ENCODE measurements around the gene SLC35E1. TPM values are rescaled to one million over a fixed set of nuclear protein-coding genes. Genes with fewer than 3 reads are reported as not detected.
"Not testable (repeated sequence)": the region's sequence is repeated elsewhere in the genome, so short reads cannot be mapped to it uniquely, and the experiment has no call there.

SLC35E1 gene
- total RNA-seq, 1 donor from 2014 or later = 62.3 TPM

DNA sequence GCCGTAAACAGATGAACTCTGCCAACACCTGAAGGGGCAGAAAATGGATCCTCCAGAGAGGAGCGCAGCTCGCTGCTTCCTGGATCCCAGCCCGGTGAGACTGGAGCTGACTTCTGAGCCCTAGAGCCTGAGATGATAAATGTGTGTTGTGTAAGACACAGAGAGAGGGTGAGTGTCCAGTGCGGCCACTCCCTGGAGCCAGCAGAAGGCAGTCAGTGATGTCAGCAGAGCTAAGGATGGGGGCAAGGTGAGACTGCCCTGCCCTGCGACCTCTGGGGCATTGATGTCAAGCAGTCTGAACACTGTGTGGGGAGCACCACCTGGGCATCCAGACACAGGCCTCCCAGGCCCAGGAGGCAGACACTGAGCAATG is 9.7 kb upstream of the SLC35E1 start:
- DNase-seq (ENCODE audit: low spot score) = no peak

DNA sequence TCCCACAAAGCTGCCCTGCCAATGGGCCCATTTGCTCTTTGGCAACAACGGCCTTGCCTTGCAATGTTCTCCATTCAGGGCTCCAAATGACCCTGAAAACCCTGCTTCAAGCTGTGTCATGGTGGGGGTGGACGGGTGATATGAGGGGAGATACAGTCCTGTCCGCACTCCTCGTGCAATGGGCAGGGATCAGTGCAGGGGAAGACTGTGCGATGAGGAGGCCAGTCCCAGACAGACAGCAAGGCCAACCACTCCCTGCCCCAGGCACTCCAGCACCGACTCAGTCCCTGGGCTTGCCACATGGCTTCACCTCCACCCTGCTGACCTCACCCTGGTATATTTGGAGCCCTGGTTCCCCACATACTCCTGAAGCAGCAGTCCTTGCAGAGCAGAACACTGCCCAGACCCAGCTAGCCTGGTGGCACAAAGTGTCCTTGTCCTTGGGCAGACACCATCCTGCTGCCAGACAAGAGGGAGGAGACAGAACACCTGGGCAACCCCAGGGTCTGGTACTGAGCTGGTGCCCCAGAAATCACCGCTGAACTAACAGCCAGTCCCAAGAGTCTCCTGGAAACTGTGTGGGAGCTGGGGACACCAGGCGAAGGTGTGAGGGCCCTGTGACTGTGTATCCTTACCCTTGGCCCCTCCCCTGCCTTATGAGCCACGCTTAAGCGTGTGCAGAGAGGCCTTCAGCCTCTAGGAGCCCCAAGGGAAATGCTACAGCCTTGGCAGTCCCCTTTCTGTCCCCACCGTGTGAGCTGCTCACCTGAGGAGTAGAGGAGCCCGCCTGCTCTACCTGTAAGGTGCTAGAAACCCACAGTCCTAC is 9.1 kb upstream of the SLC35E1 start:
- no peak for DNase-seq (ENCODE audit: low spot score)

DNA sequence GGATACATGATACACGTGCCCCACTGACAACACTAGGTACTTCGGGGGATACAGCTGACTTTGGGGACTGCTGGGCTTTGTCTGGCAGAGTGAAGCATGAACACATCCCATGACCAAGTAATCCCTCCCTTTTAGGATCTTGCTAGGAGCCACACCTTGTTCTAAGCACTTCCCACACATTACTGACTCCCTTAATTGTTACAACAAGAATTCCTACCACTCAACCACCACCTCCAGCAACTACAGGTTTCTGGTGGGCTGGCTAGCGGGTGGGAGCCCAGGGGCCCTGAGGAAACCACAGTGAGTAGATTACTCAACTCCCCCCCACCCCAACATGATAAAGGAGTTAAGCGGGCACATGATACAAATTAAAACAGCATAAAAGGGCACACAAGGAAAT is 7.2 kb upstream of the SLC35E1 start:
- no peak for DNase-seq (ENCODE audit: low spot score)

DNA sequence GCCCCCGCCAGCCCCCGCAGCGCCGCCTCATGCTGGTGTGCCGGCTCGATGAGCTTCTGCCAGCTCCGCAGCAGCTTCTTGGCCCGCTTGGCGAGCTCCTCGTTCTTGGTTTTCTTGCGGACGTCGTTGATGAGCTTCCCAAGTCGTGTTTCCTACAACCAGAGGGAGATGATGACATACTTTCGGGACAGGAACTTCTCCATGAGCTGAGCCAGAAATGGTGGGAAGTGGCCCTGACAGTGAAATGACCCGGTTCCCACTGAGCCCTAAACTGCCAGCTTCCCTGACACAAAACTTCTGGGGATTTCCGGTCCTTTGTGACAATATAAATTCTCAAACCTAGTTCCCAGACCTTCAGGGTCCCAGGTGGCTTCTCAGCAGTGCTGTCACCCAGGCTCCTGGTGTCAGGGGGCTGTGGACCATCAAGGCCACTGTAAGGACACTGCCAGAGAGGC is 5.3 kb upstream of the SLC35E1 start:
- DNase-seq (ENCODE audit: low spot score) = no peak

DNA sequence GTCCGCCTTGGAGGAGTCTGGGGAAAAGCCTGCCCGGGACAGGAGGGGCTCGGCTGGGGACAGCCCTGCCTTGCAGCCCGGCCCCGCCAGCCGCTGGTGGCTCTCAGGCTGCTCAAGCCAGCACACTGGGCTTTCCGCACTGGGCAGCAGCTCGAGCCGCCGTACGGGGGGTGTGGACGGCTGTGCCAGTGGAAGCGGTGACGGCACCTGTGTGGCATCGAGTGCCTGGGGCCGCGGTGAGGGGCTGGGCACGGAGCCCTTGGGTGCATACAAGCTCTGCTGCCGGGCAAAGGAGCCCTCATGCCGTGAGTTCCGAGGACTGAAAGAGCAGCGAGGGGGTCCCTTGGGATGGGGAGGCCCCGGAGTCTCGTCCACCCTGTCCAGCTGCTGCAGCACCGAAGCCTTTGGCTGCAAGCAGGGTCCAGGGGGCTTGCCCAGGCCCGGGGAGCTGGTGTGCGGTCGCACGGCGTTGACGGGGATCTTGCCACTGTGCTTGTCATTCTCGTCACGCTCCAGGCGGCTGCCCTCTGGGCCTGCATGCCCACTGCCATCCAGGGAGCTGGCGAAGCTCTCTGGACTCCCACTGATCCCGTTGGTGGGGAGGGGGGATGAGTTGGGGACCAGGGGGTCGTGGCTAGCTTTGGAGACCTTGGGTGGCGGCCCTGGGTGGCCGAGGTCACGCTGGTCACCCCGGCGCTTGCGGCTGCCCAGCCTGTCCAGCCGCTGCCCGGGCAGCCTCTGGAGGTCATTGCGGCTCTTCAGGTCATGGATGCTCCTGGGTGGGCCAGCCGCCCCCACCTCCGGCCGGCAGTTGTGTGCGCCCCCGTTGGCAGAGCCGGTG is 4.7 kb upstream of the SLC35E1 start:
- DNase-seq (ENCODE audit: low spot score) = no peak

DNA sequence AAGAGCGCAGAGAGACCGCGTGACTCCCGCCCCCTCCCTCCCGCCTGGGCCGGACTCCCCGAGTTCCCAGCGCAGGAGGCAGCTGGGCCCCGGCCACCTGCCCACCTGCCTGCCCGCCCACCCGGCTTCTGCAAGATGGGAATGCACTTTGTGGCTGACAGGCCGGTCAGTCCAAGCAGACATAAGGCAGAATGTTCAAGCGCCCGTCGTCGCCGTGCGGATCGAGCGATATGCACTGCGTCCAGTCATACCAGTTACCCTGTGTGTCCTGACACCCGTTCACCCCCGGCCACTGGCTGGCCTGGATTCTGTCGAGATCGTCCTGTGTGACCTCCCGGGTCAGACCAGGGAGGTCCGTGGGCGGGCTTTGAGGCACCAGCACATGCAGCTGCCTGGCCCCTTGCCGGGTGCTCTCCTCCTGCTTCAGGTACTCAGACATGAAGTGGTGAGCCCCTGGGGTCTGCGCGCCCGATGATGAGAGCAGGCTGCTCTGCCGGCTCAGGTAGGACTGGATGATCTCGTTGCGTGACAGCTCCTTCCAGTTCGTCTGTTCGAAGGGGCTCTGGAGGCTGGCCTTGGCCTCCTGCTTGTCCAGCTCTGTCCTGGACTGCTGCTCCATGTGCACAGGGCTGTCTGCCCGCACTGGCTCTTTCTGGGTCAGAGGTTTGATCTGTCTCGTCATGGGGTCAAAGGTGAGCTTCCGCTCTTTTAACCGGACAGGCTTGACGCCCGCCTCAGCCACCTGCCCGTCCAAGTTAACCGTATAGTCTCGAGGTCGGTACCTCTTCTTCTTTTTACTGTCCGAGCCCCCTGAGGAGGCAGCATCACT is 3.9 kb upstream of the SLC35E1 start:
- DNase-seq (ENCODE audit: low spot score) = no peak

DNA sequence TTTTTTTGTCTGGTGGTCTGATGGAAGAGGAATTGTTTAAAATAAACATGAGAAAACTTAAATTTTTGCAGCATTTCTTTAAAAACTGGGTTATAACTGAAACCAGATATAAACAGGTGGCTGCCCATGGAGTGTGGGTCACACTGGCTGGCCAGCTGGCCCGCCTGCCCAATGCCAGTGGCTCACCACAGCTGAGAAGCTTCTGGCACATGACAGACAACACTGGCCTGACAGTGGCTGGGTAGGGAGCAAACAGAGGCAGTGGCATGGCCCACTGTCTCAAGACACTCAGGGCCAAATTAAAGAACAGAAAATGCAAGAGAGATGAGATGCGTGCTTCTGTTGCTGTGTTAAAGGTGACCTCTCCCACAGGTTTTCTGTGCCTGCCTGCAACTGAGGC is 3.1 kb upstream of the SLC35E1 start:
- DNase-seq (ENCODE audit: low spot score) = no peak

DNA sequence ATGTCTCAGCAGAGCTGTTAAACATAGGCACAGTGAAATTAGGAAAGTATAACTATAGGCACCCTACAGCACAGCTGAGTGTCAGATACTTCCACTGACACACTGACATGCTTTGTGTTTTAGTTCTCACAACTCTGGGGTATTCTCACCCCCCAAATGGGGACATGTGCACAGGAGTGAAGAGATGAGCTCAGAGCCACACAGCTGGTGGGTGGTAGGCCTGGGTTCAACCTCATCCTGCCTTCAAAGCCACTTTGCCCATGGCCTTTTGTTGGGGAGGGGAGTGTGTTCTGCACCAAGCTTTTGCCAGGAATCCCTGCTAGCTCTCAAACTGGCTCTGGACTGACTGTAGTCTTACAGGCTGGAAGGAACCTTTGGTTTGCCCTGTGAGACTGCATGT is 1.7 kb upstream of the SLC35E1 start:
- no peak for DNase-seq (ENCODE audit: low spot score)

DNA sequence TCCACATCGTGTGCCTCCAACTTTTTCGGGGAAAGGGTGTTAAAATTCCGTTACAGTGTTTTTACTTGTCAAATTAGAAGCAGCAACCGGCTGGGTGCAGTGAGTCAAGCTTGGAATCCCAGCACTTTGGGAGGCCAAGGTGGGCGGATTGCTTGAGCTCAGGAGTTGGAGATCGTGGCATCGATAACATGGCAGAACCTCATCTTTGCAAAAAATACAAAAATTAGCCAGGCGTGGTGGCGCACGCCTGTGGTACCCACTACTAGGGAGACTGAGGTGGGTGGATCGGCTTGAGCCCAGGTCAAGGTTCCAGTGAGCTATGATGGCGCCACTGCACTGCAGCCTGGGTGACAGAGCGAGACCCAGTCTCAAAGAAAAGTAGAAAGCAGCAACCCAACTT is 1.1 kb upstream of the SLC35E1 start:
- no peak for DNase-seq (ENCODE audit: low spot score)

DNA sequence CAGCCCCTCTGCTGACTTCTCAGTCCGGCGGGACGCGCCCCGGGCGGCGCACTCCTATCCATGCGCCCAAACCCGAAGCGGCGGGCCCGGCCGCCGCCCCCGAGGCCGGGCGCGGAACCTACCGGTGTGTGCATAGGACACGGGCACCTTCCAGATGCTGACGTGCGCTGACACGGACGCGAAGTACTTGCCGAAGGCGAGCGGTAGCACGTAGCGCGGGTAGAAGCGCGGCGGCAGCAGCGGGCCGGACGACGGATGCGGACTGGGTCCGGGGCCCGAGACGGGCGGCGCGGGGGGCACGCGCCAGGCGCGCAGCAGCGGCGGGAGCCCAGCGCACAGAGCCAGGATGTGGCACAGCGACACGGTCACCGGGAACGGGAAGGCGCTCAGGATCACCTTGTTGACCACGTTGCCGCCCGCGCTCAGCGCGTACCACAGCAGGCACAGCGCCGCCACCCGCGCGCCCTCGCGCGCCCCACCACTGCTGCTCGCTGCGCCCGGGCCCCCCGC is 338 bp downstream of the SLC35E1 start:
- DNase-seq (ENCODE audit: low spot score) = no peak

DNA sequence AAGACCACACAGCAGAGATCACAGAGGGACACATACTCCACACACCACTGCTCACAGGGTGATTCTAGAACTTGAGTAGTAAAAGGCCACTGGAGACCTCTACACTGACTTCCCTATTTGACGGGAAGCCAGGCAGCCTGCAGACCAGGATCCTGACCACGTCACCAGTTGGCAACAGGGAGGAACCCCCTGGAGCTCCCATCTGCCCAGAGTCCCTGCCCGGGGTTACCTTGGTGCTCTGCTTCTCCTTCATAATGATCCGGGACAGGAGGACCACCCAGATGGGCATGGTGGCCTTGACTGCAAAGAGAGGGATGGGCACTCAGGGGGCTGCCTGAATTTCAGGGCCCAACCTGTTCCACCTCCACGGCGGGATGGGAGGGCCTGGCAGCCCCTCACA is 932 bp downstream of the SLC35E1 start:
- no peak for DNase-seq (ENCODE audit: low spot score)

DNA sequence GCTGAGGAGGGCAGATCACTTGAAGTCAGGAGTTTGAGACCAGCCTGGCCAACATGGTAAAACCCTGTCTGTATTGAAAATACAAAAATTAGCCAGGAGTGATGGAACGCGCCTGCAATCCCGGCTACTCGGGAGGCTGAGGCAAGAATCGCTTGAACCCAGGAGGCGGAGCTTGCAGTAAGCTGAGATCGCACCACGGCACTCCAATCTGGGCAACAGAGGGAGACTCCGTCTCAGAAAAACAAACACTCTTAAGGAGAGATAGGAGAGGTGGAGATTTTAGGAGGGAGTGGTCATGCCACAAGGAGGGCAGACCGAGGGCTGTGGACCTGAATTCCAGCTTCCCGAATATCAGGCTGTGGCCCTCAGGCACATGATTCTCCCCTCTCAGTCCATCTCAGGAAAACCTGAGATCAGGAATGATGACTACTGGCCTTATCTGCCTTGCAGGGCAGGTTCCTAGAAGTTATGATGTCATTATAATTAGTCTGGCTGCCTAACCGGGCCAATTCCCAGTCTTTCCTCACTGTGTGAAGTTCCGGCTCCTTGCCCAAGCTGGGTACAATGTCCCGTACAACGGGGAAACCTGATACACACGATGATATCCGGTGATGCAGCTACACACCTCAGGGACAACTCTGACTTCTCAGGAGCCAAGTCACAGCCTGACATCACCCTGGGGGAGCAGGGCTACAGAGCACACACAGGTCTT is 2.5 kb downstream of the SLC35E1 start:
- DNase-seq (ENCODE audit: low spot score) = no peak

DNA sequence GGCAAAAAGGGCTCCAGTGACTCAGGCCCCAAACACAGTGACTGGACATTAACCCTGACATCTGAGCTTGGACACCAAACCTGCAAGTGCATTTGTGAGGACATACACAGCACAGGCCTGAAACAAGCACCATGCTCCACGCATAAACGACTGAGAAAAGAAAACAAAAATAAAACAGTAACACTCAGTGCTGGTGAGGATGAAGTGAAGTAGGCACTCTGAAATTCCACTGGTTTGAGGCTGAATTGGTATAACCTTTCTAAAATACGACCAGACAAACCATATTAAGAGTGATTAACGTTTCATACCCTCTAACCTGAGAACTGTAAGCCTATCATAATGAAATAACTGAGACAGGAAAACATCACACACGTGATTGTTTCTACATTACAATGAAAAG is 5.5 kb downstream of the SLC35E1 start:
- DNase-seq (ENCODE audit: low spot score) = no peak

DNA sequence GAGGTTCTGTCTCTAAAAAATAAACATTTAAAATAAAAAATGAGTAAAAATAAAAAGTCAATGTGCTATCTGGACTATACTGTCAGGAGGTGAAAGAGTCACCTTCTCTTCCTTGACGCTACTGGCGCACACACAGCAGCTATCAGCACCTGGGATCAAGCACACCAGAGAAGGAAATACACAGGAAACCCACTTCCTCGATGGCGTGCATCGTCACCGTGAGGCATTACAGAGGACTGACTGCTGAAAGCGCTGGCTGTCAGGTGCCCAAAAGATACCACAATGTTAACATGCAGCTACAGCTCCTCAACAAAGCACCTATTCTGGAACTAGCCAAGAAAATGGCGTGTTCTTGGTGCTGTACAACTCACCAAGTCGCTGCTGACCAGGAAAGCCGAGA is 6.1 kb downstream of the SLC35E1 start:
- peak; percentile 80 for DNase-seq (ENCODE audit: low spot score)

DNA sequence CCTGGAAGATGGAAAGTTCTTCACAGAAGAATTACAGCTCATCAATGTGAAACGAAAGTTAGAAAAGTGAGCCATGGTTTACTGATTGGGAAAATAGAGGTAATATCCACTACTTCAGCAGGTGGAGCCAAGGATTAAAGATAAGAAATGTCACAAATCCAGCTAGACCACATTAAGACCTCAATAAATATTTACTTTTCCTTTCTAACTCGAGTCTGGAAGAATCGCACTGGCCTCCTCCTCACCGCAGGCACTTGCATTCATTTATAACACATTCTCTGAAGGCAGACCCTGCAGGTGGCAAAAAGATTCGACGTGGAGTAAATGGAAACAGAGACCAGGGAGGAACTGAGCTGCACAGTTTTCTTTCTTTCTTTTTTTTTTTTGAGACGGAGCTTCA is 7.4 kb downstream of the SLC35E1 start:
- DNase-seq (ENCODE audit: low spot score) = no peak

DNA sequence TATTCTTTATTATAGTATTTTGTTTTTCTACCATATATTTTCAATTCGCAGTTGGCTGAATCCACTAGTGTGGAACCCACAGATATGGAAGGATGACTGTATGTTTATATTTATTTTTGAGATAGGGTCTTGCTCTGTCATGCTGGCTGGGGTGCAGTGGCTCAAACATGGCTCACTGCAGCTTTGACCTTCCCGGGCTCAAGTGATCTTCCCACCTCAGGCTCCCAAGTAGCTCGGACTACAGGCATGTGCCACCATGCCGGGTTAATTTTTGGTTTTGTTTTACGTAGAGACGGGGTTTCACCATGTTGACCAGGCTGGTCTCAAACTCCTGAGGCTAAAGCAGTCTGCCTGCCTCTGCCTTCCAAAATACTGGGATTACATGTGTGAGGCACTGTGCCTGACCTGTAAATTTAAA is 9.6 kb downstream of the SLC35E1 start:
- no peak for DNase-seq (ENCODE audit: low spot score)

DNA sequence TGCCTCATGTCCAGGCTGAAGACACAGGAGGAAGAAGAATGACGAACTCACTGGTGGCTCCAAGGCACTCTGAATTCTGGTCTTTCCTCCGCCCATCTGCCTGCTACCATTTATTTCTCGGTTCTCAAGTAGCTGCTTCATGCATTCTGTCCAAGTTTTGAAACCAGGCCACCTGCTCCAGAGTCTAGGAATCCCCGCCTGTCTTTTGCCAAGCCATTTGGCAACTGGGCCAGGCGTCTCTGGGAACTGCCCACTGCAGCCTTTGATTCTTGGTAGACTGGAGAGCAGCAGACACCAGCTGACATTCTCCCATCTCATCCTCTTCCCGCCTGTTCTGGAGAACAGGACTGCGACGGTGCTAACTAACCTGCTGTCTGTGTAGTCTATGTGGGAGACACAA is 10.8 kb downstream of the SLC35E1 start:
- no peak for DNase-seq (ENCODE audit: low spot score)

DNA sequence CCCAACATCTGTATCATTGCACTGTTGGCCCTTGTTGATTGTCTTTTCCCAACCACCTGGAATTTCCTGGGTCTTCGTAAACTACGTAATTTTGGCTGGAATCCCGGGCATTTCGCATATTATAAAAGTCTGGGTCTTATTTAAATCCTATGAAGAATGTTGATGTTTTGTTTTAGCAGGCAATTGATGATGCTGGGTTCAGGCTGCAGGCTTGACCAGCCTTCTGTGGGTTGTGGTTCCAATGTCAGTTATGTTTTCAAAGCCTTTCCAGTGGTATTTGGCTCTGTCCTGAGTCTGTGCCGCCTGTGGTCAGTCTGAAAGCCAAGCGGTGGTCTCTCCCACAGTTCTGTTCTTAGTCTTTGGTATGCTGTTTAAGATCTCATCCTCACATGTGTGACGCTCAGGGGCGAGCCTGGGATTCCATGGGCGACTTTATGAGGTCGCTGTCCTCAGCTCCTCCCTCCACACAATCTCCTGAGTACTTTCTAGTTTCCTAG is 12.4 kb downstream of the SLC35E1 start:
- DNase-seq (ENCODE audit: low spot score) = no peak

DNA sequence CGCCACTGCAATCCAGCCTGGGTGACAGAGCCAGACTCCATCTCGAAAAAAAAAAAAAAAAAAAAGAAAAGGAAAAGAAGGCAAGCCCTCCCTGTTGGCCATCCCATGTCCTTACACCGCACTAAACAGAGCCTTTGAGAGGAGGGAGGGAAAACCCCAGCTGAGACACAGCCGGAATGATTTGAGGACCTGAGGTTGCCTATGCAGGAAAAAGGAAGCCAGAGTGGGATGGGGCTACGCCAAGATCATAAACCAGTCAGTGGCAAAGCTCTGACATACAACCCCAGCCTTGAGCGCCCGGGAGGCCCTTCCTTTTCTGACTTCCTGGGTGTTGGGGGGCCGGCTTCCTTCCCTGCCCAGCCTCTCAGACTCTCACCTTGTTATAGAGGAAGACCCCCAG is 17.4 kb downstream of the SLC35E1 start:
- no peak for DNase-seq (ENCODE audit: low spot score)

DNA sequence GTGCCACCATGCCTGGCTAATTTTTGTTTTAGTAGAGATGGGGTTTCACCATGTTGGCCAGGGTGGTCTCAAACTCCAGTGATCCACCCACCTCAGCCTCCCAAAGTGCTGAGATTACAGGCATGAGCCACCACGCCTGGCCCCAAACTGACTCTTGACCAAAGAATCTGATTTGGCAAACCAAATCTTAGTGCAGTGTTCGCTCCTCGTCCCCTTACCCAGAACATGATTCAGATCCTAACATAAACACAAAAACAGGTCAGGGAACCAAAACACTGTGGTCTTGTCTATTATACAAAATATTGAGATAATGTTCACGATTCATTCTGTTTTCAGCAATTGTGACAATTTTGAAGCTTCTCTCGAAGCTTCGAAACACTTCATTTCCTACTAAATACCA is 20.3 kb downstream of the SLC35E1 start:
- not testable (repeated sequence) for DNase-seq (ENCODE audit: low spot score)

DNA sequence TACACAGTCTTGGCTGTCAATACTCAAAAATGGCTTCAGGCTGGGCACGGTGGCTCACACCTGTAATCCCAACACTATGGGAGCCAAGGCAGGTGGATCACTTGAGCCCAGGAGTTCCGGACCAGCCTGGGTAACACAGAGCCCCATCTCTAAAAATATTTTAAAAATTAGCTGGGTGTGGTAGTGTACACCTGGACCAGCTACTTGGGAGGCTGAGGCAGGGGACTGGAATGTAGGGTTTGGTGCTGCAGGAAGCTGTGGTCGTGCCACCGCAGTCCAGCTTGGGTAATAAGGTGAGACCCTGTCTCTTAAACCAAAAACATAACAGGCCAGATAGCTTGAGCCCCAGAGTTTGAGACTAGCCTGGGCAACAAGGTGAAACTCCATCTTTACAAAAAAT is 23.3 kb downstream of the SLC35E1 start:
- no peak for DNase-seq (ENCODE audit: low spot score)
